ENCODE data around the gene CNTN5. TPM values are rescaled to one million over a fixed set of nuclear protein-coding genes. Genes with fewer than 3 reads are reported as not detected.

Gene CNTN5
- total RNA-seq, 1 experiment from 2014 or later: not detected

DNA sequence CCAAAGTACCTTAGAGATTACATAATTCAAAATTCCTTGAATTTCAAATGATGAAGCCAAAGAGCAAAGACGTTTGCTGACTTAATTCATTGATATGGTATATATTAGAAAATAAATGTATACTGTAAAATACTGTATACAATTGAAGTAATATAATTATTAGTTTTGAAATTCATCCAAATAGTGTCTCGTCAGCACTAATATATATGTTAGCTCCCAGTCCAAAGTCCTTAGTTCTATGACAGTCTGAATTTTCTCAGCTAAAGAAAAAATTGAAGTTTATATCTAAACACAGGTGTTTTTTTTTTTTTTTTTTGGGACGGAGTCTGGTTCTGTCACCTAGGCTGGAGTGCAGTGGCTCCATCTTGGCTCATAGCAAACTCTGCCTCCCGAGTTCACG, 431.3 kb downstream of the CNTN5 start:
- no peaks in the 10 kb centered on the region for H3K36me3 ChIP-seq (ENCODE audit: low read depth, low read length)
- H3K4me3 ChIP-seq (ENCODE audit: low read length): no peak overlapping the region
- H3K4me1 ChIP-seq (ENCODE audit: insufficient read depth, low read length): peaks cover 10% of the 10 kb centered on the region; the same call in 1 of the 2 replicates
- H4K20me1 ChIP-seq (ENCODE audit: low read length): no peaks in the 10 kb centered on the region
- no peak overlapping the region for H3K4me2 ChIP-seq (ENCODE audit: low read length)
- POLR2A ChIA-PET (ENCODE audit: unreplicated experiment): no interaction called here
- no peaks in the 10 kb centered on the region for H3K9me3 ChIP-seq (ENCODE audit: low read length)
- DNase-seq: no peak
- no peaks in the 10 kb centered on the region for H3K79me2 ChIP-seq (ENCODE audit: low read length)
- no peak overlapping the region for H2AFZ ChIP-seq (ENCODE audit: low read length)
- no TSS peak for BruUV-seq (replicated peaks)
- H3K9me2 ChIP-seq (replicated peaks; ENCODE audit: low read length): no peaks in the 10 kb centered on the region
- TF ChIP-seq, protein P1, sequence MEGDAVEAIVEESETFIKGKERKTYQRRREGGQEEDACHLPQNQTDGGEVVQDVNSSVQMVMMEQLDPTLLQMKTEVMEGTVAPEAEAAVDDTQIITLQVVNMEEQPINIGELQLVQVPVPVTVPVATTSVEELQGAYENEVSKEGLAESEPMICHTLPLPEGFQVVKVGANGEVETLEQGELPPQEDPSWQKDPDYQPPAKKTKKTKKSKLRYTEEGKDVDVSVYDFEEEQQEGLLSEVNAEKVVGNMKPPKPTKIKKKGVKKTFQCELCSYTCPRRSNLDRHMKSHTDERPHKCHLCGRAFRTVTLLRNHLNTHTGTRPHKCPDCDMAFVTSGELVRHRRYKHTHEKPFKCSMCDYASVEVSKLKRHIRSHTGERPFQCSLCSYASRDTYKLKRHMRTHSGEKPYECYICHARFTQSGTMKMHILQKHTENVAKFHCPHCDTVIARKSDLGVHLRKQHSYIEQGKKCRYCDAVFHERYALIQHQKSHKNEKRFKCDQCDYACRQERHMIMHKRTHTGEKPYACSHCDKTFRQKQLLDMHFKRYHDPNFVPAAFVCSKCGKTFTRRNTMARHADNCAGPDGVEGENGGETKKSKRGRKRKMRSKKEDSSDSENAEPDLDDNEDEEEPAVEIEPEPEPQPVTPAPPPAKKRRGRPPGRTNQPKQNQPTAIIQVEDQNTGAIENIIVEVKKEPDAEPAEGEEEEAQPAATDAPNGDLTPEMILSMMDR (conservative IDR thresholded peaks at IDR 0.05; ENCODE audit: low read depth, low read length): no peak
- no peak for TF ChIP-seq EZH2 (IDR thresholded peaks at IDR 0.05; ENCODE audit: low read length, unreplicated experiment)
- TF ChIP-seq EZH2phosphoT487 (IDR thresholded peaks at IDR 0.05; ENCODE audit: borderline replicate concordance, low read length): no peak
- H3F3A ChIP-seq (ENCODE audit: low read length, unreplicated experiment): no peaks in the 10 kb centered on the region
- CTCF ChIA-PET: no interaction called here
- H3K27ac ChIP-seq (ENCODE audit: low read length): no peak overlapping the region
- H3K9ac ChIP-seq (ENCODE audit: low read length): no peak overlapping the region
- intact Hi-C loops (cut with micrococcal nuclease): no loop called here
- no peaks in the 10 kb centered on the region for H3K27me3 ChIP-seq (ENCODE audit: low read length)
- no peak for ATAC-seq

DNA sequence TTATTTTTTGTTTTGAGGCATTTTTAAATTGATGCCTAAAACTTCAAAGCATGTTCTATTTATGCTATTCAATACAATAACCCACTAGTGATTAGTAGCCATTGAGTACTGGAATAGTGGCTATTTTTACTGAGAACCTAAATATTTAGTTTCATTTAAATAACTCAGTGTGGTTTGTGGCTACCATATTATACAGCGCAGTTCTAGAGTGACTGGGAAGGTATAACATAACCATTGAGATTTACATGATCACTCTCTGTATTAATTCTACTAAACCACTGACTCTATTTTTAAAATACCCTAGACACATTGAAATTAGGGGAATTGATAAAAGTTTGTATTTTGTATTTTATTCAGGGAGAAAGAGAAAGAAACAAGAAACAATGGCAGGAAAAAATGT, 441.2 kb downstream of the CNTN5 start:
- POLR2A ChIA-PET (ENCODE audit: unreplicated experiment): no interaction called here
- no TSS peak for BruUV-seq (replicated peaks)
- ATAC-seq (no peak), DNase-seq (no peak)
- Histone ChIP-seq H3K79me2 (ENCODE audit: low read length) (no peaks in the 10 kb centered on the region), H3K27ac (ENCODE audit: low read length) (no peak overlapping the region), H3K4me1 (ENCODE audit: insufficient read depth, low read length) (0 out of 2 replicates have a peak, but pooled peaks cover 3% of the 10 kb centered on the region), H3K9me3 (ENCODE audit: low read length) (no peaks in the 10 kb centered on the region), H3F3A (ENCODE audit: low read length, unreplicated experiment) (no peaks in the 10 kb centered on the region), H3K4me2 (ENCODE audit: low read length) (no peak overlapping the region), H4K20me1 (ENCODE audit: low read length) (no peaks in the 10 kb centered on the region), H3K9me2 (replicated peaks; ENCODE audit: low read length) (no peaks in the 10 kb centered on the region), H2AFZ (ENCODE audit: low read length) (no peak overlapping the region), H3K27me3 (ENCODE audit: low read length) (no peaks in the 10 kb centered on the region), H3K9ac (ENCODE audit: low read length) (no peak overlapping the region), H3K4me3 (ENCODE audit: low read length) (no peak overlapping the region), H3K36me3 (ENCODE audit: low read depth, low read length) (no peaks in the 10 kb centered on the region)
- TF ChIP-seq, protein P1 (conservative IDR thresholded peaks at IDR 0.05; ENCODE audit: low read depth, low read length): no peak
- TF ChIP-seq EZH2 (IDR thresholded peaks at IDR 0.05; ENCODE audit: low read length, unreplicated experiment) (no peak), EZH2phosphoT487 (IDR thresholded peaks at IDR 0.05; ENCODE audit: borderline replicate concordance, low read length) (no peak)
- CTCF ChIA-PET: no interaction called here
- intact Hi-C loops (cut with micrococcal nuclease): loop anchor here (5.0 kb wide), 1 partner anchor 55 kb away; no protein-coding TSS in a partner anchor

DNA sequence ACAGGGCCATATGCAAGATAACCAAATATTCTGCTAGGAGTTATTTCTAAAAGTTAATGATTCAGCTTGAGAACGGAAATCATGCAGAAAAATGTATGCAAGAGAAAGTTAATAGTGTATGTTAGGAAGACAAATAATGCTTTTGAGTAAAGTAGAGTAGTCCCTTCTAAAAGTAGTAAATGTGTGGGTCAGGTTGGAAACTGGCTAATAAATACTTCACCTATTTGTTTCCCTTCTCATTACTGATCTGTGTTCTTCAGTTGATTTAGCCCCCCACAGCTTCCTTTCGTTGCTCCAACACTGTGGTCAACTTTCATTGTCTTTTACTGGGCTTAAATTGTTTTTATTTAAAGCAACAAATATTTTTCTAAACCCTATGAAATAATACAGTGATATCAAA, 444.2 kb downstream of the CNTN5 start:
- Histone ChIP-seq H3K9ac (ENCODE audit: low read length) (no peak overlapping the region), H3K27me3 (ENCODE audit: low read length) (no peaks in the 10 kb centered on the region), H3K9me3 (ENCODE audit: low read length) (no peaks in the 10 kb centered on the region), H3K36me3 (ENCODE audit: low read depth, low read length) (no peaks in the 10 kb centered on the region), H3K27ac (ENCODE audit: low read length) (no peak overlapping the region), H3K4me1 (ENCODE audit: insufficient read depth, low read length) (no peaks in the 10 kb centered on the region), H4K20me1 (ENCODE audit: low read length) (no peaks in the 10 kb centered on the region), H3F3A (ENCODE audit: low read length, unreplicated experiment) (no peaks in the 10 kb centered on the region), H2AFZ (ENCODE audit: low read length) (no peak overlapping the region), H3K79me2 (ENCODE audit: low read length) (no peaks in the 10 kb centered on the region), H3K9me2 (replicated peaks; ENCODE audit: low read length) (no peaks in the 10 kb centered on the region), H3K4me2 (ENCODE audit: low read length) (no peak overlapping the region), H3K4me3 (ENCODE audit: low read length) (no peak overlapping the region)
- ChIA-PET CTCF (no interaction called here), POLR2A (ENCODE audit: unreplicated experiment) (no interaction called here)
- TF ChIP-seq EZH2phosphoT487 (IDR thresholded peaks at IDR 0.05; ENCODE audit: borderline replicate concordance, low read length) (no peak), EZH2 (IDR thresholded peaks at IDR 0.05; ENCODE audit: low read length, unreplicated experiment) (no peak)
- TF ChIP-seq, protein P1 (conservative IDR thresholded peaks at IDR 0.05; ENCODE audit: low read depth, low read length): no peak
- no peak for ATAC-seq
- BruUV-seq (replicated peaks): no TSS peak
- DNase-seq: no peak
- intact Hi-C loops (cut with micrococcal nuclease): loop anchor here (5.0 kb wide), 1 partner anchor 52 kb away; no protein-coding TSS in a partner anchor
